ENCODE results near the gene SLC2A4RG. TPM values are rescaled to one million over a fixed set of nuclear protein-coding genes. Genes with fewer than 3 reads are reported as not detected.

Gene SLC2A4RG
- total RNA-seq, 4 donors from 2014 or later: 79.9 to 127 (median 96.2) TPM

GRCh38 chr20:63744158-63744557, 4.6 kb downstream of the SLC2A4RG start:
- 67 to 72% methylated on average over 4 of the region's 4 CpGs for WGBS, 2 donors
- TF ChIP-seq, protein P1, sequence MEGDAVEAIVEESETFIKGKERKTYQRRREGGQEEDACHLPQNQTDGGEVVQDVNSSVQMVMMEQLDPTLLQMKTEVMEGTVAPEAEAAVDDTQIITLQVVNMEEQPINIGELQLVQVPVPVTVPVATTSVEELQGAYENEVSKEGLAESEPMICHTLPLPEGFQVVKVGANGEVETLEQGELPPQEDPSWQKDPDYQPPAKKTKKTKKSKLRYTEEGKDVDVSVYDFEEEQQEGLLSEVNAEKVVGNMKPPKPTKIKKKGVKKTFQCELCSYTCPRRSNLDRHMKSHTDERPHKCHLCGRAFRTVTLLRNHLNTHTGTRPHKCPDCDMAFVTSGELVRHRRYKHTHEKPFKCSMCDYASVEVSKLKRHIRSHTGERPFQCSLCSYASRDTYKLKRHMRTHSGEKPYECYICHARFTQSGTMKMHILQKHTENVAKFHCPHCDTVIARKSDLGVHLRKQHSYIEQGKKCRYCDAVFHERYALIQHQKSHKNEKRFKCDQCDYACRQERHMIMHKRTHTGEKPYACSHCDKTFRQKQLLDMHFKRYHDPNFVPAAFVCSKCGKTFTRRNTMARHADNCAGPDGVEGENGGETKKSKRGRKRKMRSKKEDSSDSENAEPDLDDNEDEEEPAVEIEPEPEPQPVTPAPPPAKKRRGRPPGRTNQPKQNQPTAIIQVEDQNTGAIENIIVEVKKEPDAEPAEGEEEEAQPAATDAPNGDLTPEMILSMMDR (IDR thresholded peaks at IDR 0.05): no peak
- no peak for TF ChIP-seq POLR2A (IDR thresholded peaks at IDR 0.05)
- intact Hi-C loops (cut with DNase I; ENCODE audit: low total_unique reads): no loop called here
- no peak for DNase-seq (ENCODE audit: low spot score in 2 of 2)
- H3K4me3 ChIP-seq (ENCODE audit: low read depth, poor library complexity, severe bottlenecking): no peak overlapping the region

GRCh38 chr20:63744574-63745423, 5.2 kb downstream of the SLC2A4RG start:
- WGBS, 2 donors: 72% methylated on average over 25 of the region's 25 CpGs
- no peak for DNase-seq (ENCODE audit: low spot score in 2 of 2)
- TF ChIP-seq, protein P1 (IDR thresholded peaks at IDR 0.05): no peak
- TF ChIP-seq POLR2A (IDR thresholded peaks at IDR 0.05): no peak
- intact Hi-C loops (cut with DNase I; ENCODE audit: low total_unique reads): no loop called here
- no peak overlapping the region for H3K4me3 ChIP-seq (ENCODE audit: low read depth, poor library complexity, severe bottlenecking)

DNA sequence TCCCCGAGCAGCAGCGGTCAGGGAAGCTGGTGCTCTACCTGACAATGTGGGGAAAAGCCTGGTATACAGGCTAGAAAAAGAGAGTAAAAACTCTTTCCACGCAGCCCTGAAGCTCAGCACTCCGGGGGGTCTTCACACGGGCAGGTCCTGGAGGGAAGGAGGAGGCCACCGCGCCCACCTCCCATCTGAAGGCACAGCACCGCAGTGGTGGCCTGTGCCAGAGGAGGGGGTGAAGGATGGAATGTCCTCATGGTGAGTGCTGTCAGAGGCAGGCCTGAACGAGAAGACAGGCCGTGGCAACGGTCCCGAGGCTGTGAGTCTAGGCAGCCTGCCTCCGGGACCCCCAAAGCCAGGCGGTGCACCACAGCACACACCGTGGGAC, 5.8 kb downstream of the SLC2A4RG start:
- TF ChIP-seq, protein P1 (IDR thresholded peaks at IDR 0.05): no peak
- TF ChIP-seq POLR2A (IDR thresholded peaks at IDR 0.05): no peak
- no peak for DNase-seq (ENCODE audit: low spot score in 2 of 2)
- 49 to 53% methylated on average over 12 to 15 of the region's 15 CpGs for WGBS, 2 donors
- intact Hi-C loops (cut with DNase I; ENCODE audit: low total_unique reads): no loop called here
- H3K4me3 ChIP-seq (ENCODE audit: low read depth, poor library complexity, severe bottlenecking): no peak overlapping the region

- TF ChIP-seq, protein P1 (IDR thresholded peaks at IDR 0.05): no peak
- no peak for TF ChIP-seq POLR2A (IDR thresholded peaks at IDR 0.05)
- intact Hi-C loops (cut with DNase I; ENCODE audit: low total_unique reads): no loop called here
- no peak for DNase-seq (ENCODE audit: low spot score in 2 of 2)
- 84 to 85% methylated on average over 17 to 26 of the region's 26 CpGs for WGBS, 2 donors
- no peak overlapping the region for H3K4me3 ChIP-seq (ENCODE audit: low read depth, poor library complexity, severe bottlenecking)
Measured at GRCh38 chr20:63745961-63746731, 6.6 kb downstream of the SLC2A4RG start.

DNA sequence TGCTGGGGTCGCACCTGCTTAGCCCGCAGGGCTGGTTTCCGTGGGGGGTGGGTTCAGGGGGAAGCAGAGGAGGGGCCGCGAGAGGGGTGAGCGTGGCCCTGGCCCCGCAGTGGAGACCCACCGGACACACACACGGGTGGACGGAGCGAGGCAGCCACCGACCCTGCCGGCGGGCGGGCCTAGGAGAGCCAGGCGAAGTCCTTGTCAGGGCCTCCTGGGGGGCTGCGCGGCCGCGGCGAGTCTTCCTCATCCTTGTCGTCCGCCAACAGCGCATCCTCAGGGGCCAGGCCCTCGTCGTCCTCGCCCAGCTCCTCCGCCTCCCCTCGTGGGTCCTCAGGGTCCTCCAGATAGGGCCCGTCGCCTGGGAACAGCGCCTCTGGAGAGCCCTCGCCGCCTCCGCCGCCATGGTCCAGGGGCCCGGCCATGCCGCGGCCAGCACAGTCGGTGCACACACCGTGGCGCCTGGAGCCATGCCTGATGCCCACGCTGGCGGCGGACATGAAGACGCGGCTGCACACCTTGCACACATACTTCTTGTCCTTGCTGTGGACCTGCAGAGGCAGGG, 7.3 kb downstream of the SLC2A4RG start:
- no peak overlapping the region for H3K4me3 ChIP-seq (ENCODE audit: low read depth, poor library complexity, severe bottlenecking)
- 94% methylated on average over 21 to 36 of the region's 47 CpGs for WGBS, 2 donors
- TF ChIP-seq, protein P1 (IDR thresholded peaks at IDR 0.05): no peak
- no peak for TF ChIP-seq POLR2A (IDR thresholded peaks at IDR 0.05)
- intact Hi-C loops (cut with DNase I; ENCODE audit: low total_unique reads): no loop called here
- DNase-seq (ENCODE audit: low spot score in 2 of 2): no peak

All from lower leg skin (tissue), 4 donors.